H54 (cell line): Measurements from ENCODE around the gene CENPI.
"Not testable (repeated sequence)": the region's sequence is repeated elsewhere in the genome, so short reads cannot be mapped to it uniquely, and the experiment has no call there.

ENCODE experiments used
- DNase-seq: peaks from one replicate; pipeline ENCODE4 v3.0.0; 2011; ENCODE audit warnings: low spot score, mixed read lengths; ENCODE audit not compliant: insufficient read length
- FAIRE-seq: peaks from 3 replicates; lab custom pipeline; 2011; peaks lifted over from hg19 to GRCh38; lab: Jason Lieb, UNC
- POLR2A ChIP-seq: IDR thresholded peaks from 2 replicates; pipeline ENCODE4 v1.6.1; 2011; ENCODE audit warnings: low read depth, mild to moderate bottlenecking, low read length

Gene CENPI

GRCh38 chrX:101097546-101098453 lies at the start of gene CENPI:
Gene CENPI (plus strand): TSS chrX:101098204. CDS start chrX:101101071, 2,867 bp downstream.
- peak; percentile 44 for TF ChIP-seq POLR2A
- peak; percentile 79 for DNase-seq
- FAIRE-seq, result peak; percentile 93

- no peak for FAIRE-seq
- no peak for DNase-seq
- no peak for TF ChIP-seq POLR2A
Observed at GRCh38 chrX:101051153-101051548, 46.9 kb upstream of the CENPI start.

- FAIRE-seq, result peak; percentile 81
- no peak; the same call in 1 of the 2 replicates for TF ChIP-seq POLR2A
- peak; percentile 59 for DNase-seq
Observed at GRCh38 chrX:101051549-101052302, 46.3 kb upstream of the CENPI start, which contains the start of gene TRMT2B. Gene TRMT2B (minus strand): TSS chrX:101052111. CDS start chrX:101042289, 9,822 bp downstream.

GRCh38 chrX:101056551-101056950 lies 41.5 kb upstream of the CENPI start:
- FAIRE-seq, DNase-seq: not testable (repeated sequence)

GRCh38 chrX:101057093-101057714 lies 40.8 kb upstream of the CENPI start:
- peak; percentile 62 for FAIRE-seq
- no peak for TF ChIP-seq POLR2A
- peak; percentile 51 for DNase-seq

- no peak for TF ChIP-seq POLR2A
- FAIRE-seq (no peak), DNase-seq (no peak)
Observed at GRCh38 chrX:101062176-101062575, 35.8 kb upstream of the CENPI start.

GRCh38 chrX:101071582-101071981 lies 26.4 kb upstream of the CENPI start:
- TF ChIP-seq POLR2A, result no peak
- no peak for DNase-seq
- no peak for FAIRE-seq

- FAIRE-seq (no peak), DNase-seq (no peak)
- TF ChIP-seq POLR2A, result no peak
Observed at GRCh38 chrX:101078716-101079598, 19.0 kb upstream of the CENPI start, which contains the start of gene TMEM35A. Gene TMEM35A (plus strand): TSS chrX:101078879. CDS start chrX:101079003, 124 bp downstream.

- no peak for DNase-seq
- no peak for FAIRE-seq
Observed at GRCh38 chrX:101079736-101080270, 18.2 kb upstream of the CENPI start.

GRCh38 chrX:101080326-101081124 lies 17.5 kb upstream of the CENPI start:
- FAIRE-seq, result no peak
- TF ChIP-seq POLR2A, result no peak
- no peak for DNase-seq

More at GRCh38 chrX:101079736-101080270, 18.2 kb upstream of the CENPI start:
- TF ChIP-seq POLR2A, result no peak

- TF ChIP-seq POLR2A, result no peak
- FAIRE-seq, result no peak
- DNase-seq, result no peak
Observed at GRCh38 chrX:101081231-101081630, 16.8 kb upstream of the CENPI start.

- FAIRE-seq (no peak), DNase-seq (no peak)
- TF ChIP-seq POLR2A, result no peak
Observed at GRCh38 chrX:101091817-101092216, 6.2 kb upstream of the CENPI start.
